Cardiac fibroblast (primary cell): Measurements from ENCODE around the gene UNC5A.
A peak's percentile ranks its signal among the peaks of the same experiment; 100 is the strongest.

Experiments used
- DNase-seq, 2 donors: peaks; one replicate each; pipeline versions ENCODE4 v3.0.0 to v3.0.0-alpha.2; 2010; ENCODE audit warnings: low read depth in 2 of 2
- H3K4me3 ChIP-seq, 2 donors: replicated peaks in 1 of 2; 1 replicate in 1 of 2; 2 replicates in 1 of 2; pipeline ENCODE4 v1.5.1; 2011; ENCODE audit warnings: low read depth in 2 of 2, low read length in 2 of 2, mild to moderate bottlenecking in 2 of 2, moderate library complexity in 1 of 2
- TF ChIP-seq, protein P1 (sequence below): IDR thresholded peaks from one replicate; pipeline ENCODE4 v1.5.1; 2011; ENCODE audit warnings: low read depth, mild to moderate bottlenecking, low read length, inconsistent platforms

Gene UNC5A

DNA sequence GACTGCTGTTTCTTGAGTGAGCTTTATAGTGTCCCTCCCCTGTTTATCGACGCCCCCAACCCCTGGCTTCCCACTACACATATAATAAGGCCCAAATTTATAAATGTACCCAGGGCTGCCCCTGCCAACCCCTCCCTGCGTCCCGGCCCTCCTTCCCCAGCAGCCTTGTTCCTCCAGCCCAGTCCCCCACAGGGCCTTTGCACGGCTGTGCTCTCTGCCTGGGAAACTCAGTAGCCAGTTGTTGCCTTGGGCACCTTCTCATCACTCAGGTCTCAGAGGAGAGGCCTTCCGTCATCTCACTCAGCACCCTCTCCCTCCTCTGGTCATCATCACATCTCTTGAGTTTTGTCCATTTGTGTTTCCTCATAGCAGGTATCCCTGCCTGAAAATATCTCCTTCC is 15.8 kb upstream of the UNC5A start:
- TF ChIP-seq, protein P1, sequence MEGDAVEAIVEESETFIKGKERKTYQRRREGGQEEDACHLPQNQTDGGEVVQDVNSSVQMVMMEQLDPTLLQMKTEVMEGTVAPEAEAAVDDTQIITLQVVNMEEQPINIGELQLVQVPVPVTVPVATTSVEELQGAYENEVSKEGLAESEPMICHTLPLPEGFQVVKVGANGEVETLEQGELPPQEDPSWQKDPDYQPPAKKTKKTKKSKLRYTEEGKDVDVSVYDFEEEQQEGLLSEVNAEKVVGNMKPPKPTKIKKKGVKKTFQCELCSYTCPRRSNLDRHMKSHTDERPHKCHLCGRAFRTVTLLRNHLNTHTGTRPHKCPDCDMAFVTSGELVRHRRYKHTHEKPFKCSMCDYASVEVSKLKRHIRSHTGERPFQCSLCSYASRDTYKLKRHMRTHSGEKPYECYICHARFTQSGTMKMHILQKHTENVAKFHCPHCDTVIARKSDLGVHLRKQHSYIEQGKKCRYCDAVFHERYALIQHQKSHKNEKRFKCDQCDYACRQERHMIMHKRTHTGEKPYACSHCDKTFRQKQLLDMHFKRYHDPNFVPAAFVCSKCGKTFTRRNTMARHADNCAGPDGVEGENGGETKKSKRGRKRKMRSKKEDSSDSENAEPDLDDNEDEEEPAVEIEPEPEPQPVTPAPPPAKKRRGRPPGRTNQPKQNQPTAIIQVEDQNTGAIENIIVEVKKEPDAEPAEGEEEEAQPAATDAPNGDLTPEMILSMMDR = no peak
- no peak for DNase-seq
- no peak overlapping the region for H3K4me3 ChIP-seq

DNA sequence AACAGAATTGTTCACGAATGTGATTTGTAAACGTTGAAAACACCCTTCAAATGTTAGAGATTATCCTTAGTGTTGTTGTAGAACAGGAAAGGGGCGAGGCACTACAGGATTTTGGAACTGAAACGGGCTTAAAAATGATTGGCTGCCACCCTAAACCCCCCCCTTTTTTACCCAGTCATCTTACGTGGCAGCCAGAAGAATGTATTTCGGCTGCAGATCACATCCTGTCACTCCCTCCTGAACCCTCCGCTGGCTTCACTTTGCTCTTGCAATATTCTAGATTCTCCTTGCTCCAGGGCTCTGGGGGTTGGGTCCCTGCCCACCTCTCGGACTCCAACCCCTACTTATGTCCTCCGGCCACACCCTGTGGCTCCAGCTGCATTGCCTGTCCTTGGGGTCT is 13.9 kb upstream of the UNC5A start:
- no peak overlapping the region for H3K4me3 ChIP-seq
- TF ChIP-seq, protein P1 = no peak
- DNase-seq = peak in 1 of 2 donors; percentile 30

DNA sequence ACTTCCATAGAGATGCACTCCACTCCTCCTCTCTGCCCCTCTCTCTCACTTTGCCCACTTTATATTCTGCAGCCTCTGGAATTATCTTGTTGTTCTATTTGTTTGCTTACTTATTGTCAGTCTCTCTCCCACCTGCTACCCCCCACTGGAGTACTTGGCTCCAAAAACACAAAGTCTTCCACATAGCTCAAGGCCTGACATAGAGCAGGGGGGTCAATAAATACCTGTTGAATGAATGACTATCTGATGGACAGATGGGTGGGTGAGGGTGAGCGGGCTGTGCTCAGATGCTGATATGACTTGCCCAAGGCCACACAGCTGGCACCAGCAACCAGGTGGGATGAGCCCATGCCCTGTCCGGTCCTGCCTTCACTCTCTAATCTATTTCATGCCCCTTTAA is 13.4 kb upstream of the UNC5A start:
- DNase-seq = no peak
- H3K4me3 ChIP-seq = no peak overlapping the region
- TF ChIP-seq, protein P1 = no peak

DNA sequence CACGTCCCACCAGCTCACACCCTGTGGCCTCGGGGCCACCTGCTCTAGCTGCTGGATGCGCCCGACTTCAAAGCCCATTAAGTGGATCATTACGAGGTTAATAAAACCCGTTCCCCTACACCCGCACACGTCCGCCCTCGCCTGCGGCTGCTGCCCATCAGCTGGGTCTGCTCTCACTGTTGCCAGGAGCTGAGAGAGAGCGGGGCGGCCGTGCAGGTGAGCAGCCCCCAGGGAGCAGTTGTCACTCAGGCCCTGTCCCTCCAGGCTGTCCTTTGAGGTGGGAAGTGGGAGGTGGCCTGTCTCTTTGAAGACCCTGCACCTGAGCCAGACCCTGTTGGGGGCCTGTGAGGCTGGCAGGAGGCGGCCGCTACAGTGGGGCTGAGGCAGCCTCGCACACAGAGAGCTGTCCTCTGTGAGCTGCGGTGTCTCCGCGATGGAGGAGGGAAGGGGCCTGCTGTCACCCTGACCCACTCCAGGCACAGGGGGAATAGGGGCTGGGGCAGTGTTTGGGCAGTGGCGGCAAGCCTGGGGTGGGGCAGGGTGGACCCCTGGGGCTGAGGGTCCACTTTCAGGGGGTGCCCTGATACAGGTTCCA is 12.8 kb upstream of the UNC5A start:
- H3K4me3 ChIP-seq = no peak overlapping the region
- TF ChIP-seq, protein P1 = no peak
- DNase-seq = no peak

DNA sequence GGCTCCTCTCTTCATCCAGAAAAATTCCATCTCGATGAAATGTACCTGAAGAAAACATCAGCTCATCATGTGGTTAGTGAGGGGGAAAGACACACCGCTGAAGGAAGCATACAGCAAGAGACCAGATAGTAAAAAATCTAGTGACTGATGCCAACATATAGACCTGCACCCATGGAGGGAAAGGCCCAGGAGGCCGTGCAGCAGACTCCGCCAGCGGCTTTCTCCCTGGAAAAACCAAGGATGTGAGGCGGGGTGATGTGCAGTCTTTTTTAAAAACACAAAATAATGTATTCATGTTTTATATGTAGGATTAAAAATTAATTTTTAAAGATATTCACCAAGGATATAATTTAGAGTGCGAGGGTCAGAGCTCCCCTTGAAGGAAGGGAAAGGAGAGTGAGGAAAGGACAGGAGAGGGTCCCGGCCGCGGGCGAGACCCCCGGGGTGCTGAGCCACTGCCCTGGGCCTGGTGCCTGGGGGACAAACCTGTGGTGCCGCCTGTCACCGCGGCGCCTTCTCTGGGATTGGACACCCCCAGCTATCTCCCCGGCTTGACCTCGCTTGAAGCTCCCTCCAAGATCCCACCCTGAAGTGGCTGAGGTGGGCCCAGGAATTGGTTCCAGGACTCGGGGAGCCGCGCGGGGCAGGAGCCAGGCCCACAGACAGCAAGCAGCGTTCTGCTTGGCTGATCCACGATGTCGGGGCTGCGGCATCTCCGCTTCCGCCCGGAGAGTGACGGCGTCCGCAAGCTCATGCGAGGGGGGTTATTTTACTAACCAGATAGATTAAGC is 12.1 kb upstream of the UNC5A start:
- TF ChIP-seq, protein P1 = no peak
- H3K4me3 ChIP-seq = no peak overlapping the region
- no peak for DNase-seq

DNA sequence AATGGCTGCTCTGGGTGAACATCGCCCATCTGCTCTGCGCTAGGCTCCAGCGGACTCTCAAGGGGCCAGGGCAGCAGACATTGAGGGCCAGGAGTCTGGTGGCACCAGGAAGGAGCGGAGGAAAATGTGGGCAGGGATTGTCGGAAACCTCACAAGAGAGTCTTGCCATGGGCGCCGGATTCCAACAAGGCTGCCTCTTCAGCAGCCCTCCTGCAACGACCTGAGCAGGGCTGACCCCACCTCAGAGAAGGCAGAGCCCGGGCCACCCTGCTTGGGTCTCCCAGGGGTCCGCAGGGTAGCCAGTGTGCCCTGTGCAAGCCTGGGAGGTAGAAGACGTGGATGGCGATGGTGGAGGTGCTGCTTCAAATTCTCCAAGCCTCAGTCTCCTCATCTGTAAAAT is 11.4 kb upstream of the UNC5A start:
- no peak for DNase-seq
- no peak overlapping the region for H3K4me3 ChIP-seq

More for the DNA sequence above, 11.4 kb upstream of the UNC5A start:
- TF ChIP-seq, protein P1 = no peak
